GM21447 (cell line): ENCODE results near the gene VPS35L.

ENCODE experiments used
- ATAC-seq: cut with Tn5 transposase; IDR thresholded peaks from one replicate; pipeline ENCODE4 v1.9.1; 2021; ENCODE audit not compliant: unreplicated experiment

VPS35L gene

GRCh38 chr16:19737306-19738038 is 182.0 kb downstream of the VPS35L start:
- ATAC-seq: no peak

- no peak for ATAC-seq
Observed at GRCh38 chr16:19741354-19741753, 185.9 kb downstream of the VPS35L start.

DNA sequence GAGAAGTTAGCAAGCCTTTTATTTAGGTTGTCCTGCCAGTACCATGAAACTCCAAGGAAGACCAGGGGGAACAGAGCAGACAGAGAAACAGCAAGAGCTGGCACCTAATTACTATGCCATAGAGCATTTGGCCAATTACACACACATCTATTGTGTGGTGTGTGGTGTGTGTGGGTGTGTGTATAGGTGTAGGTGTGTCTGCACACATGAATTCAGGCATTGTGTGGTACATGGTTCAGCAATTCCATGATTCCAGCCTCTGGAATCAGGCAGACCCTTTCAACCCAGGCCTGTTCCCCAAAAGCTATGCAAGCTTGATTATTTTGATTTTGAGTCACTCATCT is 188.3 kb downstream of the VPS35L start:
- no peak for ATAC-seq

DNA sequence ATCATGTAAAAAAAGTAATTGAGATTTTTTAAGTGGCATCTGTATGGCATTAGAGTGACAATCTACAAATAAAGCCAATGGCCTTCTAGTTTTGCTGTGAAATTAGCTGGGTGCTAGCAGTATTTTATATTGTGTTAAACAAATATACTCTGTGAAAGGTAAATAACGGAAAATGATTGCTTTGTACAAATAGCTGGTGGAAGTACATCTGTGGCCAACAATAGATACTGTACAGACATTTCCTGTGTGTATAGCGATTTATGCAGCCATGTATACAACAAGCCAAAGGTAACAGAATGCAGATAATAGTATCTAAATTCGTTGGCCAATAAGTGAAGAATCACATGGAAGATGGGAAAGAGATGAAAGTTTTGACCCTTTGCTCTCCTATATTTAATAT is 189.2 kb downstream of the VPS35L start:
- no peak for ATAC-seq

DNA sequence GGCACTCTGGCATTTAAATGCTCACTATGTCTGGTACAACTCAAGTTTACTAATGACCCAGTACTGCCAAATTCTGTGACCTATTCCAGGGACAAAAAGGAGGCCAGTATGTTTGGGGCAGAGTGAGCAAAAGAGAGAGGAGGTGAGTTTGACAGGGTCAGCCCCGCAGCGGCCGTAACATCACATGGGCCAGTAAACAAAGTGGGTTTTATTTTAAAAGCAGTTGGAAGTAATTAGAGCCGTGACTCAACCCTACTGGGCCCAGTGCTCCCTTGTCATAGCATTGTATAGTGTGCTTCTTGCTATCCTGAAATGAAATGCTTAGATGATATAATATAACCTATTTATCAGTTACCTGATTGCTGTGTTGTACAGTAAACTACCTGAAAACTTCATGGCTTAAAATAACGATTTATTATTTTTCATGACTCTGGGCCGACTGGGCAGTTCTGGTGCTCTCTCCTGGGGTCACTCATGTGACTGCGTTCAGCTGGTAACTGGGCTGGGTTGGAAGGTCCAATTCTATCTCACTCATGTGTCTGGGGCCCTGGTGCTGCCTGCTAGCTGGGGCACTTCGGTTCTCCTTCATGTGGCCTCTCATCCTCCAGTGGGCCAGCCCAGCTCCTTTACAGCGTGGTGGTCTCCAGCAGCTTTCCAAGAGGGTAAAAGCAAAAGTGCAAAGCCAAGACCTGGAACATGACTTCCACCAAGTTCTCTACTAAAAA is 189.9 kb downstream of the VPS35L start:
- ATAC-seq: no peak

DNA sequence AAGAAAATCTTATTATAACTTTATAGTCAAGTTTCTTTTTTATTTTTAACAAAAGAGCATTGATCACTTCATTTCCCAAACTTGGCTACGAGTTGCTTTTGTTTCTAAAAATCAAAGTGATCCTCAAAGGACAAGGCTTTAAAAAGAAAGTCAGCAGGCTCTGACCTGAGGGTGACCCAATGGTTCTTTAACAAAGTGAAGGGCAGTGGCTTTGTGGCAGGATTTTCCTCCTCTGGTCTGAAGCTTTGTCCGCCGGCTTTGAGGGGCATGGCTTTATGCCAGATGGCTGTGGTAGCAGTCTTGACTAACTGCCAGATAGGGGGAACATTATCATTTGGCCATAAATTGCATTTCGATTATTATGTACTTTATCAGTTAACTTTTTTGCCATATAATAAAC is 191.1 kb downstream of the VPS35L start:
- ATAC-seq: no peak

DNA sequence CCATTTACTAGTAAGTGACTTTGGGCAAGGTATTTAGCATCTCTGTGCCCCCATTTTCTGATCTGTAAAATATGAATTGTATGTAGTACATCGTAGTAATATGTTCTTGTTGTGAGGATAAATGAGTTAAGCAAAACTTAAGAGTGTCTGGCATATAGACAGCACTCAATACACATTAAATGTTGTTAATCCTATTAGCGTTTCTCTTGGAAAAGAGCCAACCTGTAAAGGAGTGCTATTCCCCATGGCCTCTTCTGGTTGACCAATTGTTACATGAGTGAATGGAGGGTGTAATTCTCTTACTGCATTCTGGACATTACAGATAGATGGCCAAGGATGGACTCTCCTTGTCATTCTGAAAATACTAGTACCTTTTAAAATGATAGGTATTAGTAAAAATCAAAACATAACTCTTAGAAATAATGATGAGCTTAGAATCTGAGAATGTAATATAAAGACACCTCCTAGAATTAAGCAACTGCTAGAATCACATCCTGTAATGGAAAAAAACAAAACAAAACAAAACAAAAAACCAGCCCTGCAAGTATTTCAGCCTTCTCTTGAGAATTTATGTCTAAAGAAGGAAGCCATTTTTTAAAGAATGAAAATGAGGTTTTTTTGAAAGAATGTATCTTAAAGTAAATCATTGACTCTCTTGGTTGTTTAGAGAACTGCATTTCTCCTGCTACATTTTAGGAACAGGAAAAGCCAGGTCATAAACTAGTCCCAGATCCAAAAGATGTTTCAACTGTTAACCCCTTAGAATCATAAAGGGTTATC is 193.1 kb downstream of the VPS35L start:
- ATAC-seq: no peak

DNA sequence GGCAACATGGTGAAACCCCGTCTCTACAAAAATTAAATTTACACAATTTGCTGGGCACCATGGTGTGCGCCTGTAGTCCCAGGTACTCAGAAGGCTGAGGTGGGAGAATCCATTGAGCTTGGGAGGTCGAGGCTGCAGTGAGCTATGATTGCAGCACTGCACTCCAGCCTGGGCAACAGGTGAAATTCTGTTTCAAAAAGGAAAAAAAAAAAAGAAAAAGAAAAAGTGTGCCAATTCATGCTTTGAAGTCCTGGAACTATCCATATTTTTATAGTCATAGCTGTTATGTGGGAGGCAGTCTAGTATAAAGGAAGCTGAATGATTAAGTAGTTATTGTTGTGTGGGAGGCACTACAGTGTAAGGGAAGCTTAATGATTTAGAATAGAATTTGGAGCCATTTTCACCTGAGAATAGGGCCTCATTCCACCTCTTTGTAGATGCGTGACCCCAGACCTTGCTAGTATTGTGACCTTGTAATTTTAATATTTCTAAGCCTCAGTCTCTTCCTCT is 194.1 kb downstream of the VPS35L start:
- ATAC-seq: no peak
